Lower lobe of right lung (tissue), 2 donors: ENCODE data around the gene VPS37C. TPM values are rescaled to one million over a fixed set of nuclear protein-coding genes. Genes with fewer than 3 reads are reported as not detected.
"Not testable (repeated sequence)": the region's sequence is repeated elsewhere in the genome, so short reads cannot be mapped to it uniquely, and the experiment has no call there.

Experiments used
- ATAC-seq, 2 donors: fragments of 200-7000 bp; cut with Tn5 transposase; one replicate each; pipeline ENCODE4 v1.9.1; 2020 to 2022; ENCODE audit warnings: mild to moderate bottlenecking in 2 of 2, moderate library complexity in 2 of 2
- DNase-seq: peaks from one replicate; pipeline ENCODE4 v3.0.0-alpha.2; 2020
- H3K27ac ChIP-seq: fragments of 200-600 bp; one replicate; pipeline ENCODE4 v1.8.0; 2022
- H3K27me3 ChIP-seq: fragments of 200-600 bp; one replicate; pipeline ENCODE4 v1.8.0; 2022; ENCODE audit warnings: low read depth
- H3K36me3 ChIP-seq: fragments of 200-600 bp; one replicate; pipeline ENCODE4 v1.8.0; 2022; ENCODE audit warnings: mild to moderate bottlenecking
- H3K4me1 ChIP-seq: fragments of 200-600 bp; one replicate; pipeline ENCODE4 v1.8.0; 2022
- H3K4me3 ChIP-seq: fragments of 200-600 bp; one replicate; pipeline ENCODE4 v1.8.0; 2022; ENCODE audit warnings: mild to moderate bottlenecking
- H3K9me3 ChIP-seq: fragments of 200-600 bp; one replicate; pipeline ENCODE4 v1.8.0; 2022
- intact Hi-C: fragments of 100-400 bp; cut with DNase I; formaldehyde crosslinking; loops from one replicate; pipeline ENCODE4 v1.11.0; 2022
- long read RNA-seq: library from polyadenylated mRNA; unstranded; transcript quantifications from one replicate; pipeline ENCODE4 v2.0.0, GENCODE V29; 2021
- total RNA-seq: library from RNA; stranded (reverse); fragmentation: NEBNext Ultra II Directional; extraction: Animal tissue kit (Norgen Biotek cat#: 25700); gene quantifications from one replicate; pipeline ENCODE4 v1.2.1, GENCODE V29; 2021
- TF ChIP-seq, protein P1 (sequence below): fragments of 200-600 bp; IDR thresholded peaks from one replicate; pipeline ENCODE4 v1.8.0; 2022; ENCODE audit warnings: antibody characterized with exemption, mild to moderate bottlenecking
- donor health status: DM: no; HTN: yes; CAD: no; lungs with severe emphysema.

VPS37C gene
- 39.7 TPM for total RNA-seq
- long read RNA-seq, transcript VPS37C-201 (5 exons, 2,865 nt), result major isoform, 15 of 49 reads
- long read RNA-seq, partial matches to known transcripts, result 3 of 49 reads
- long read RNA-seq, other reads (novel, unspliced or antisense), result 27 of 49 reads

DNA sequence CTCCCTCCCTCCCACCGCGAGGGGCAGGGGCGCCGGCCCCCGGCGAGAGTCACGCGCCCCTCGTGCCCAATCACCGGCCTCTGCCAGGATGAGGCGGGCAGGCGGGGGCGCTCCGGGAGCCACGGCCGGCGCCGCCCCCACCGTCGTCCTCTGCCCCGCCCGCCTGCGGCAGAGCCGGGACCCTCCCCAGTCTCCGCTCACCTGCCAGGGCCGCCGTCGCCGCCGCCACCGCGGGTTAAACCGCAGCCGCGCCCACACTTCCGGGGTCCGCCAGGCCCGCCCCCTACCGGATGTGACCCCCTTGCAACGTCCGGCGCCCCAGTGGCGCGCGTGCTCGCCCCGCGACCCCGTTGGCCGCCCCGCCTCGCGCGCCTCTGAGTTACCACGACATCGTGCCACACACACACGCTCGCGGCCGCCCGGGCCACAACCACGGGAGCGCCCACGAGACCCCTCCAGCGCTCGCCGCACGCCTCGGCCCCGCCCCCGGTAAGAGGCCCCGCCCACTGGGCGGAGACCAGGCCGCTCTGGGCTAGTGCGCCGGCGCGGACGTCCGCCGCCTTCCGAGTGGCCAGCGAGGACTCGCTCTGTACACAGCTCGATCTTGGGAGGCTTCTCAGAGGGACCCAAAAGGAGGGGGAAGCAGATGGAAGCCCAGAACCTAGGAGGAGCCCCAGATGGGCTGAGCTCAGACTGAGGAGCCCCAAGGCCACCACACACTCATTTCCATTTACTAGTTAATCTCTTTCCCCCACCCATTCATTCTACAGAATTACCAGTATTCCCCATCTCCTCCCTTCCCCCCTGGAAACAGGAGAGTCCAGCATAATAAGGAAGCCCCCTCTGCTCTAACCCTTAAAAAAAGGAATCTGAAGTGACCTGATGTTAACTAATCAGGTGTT, at the start of gene VPS37C:
VPS37C (minus strand) TSS at position 237 of the 902 bp plus-strand sequence. CDS start 22,597 bp downstream, outside the sequence.
- Histone ChIP-seq H3K27me3 (no peaks in the 10 kb centered on the region), H3K36me3 (peaks cover 3% of the 10 kb centered on the region), H3K4me1 (peaks cover 34% of the 10 kb centered on the region), H3K9me3 (no peaks in the 10 kb centered on the region), H3K4me3 (peak within 1 kb of the TSS; percentile 61), H3K27ac (peak within 1 kb of the TSS; percentile 98)
- intact Hi-C loops, result no loop called here
- TF ChIP-seq, protein P1, sequence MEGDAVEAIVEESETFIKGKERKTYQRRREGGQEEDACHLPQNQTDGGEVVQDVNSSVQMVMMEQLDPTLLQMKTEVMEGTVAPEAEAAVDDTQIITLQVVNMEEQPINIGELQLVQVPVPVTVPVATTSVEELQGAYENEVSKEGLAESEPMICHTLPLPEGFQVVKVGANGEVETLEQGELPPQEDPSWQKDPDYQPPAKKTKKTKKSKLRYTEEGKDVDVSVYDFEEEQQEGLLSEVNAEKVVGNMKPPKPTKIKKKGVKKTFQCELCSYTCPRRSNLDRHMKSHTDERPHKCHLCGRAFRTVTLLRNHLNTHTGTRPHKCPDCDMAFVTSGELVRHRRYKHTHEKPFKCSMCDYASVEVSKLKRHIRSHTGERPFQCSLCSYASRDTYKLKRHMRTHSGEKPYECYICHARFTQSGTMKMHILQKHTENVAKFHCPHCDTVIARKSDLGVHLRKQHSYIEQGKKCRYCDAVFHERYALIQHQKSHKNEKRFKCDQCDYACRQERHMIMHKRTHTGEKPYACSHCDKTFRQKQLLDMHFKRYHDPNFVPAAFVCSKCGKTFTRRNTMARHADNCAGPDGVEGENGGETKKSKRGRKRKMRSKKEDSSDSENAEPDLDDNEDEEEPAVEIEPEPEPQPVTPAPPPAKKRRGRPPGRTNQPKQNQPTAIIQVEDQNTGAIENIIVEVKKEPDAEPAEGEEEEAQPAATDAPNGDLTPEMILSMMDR, result peak; percentile 28
- peak; percentile 96 to 97 for ATAC-seq
- DNase-seq, result peak; percentile 94

DNA sequence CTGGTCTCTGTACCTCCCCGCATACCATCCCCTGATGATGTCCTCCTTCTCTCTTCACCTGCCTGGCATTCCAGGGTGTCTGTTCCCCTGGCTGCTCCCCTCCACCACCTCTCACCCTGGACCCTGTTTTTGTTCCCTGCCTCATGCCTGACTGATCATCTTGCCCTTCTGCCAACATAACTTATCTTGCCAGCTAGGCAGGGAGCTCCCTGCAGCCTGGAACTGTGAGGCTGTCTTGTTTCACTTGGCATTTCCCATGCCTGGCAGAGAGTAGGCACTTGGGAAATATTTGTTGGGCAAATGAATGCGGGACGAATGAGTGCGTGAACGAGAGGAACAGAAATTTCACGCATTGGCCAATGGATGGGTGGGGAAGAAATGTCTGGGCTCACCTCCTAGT, 49.4 kb upstream of the VPS37C start:
- H3K27ac ChIP-seq, H3K36me3 ChIP-seq, DNase-seq, H3K4me3 ChIP-seq, H3K27me3 ChIP-seq, H3K9me3 ChIP-seq, intact Hi-C loops, H3K4me1 ChIP-seq, ATAC-seq: not testable (repeated sequence)

DNA sequence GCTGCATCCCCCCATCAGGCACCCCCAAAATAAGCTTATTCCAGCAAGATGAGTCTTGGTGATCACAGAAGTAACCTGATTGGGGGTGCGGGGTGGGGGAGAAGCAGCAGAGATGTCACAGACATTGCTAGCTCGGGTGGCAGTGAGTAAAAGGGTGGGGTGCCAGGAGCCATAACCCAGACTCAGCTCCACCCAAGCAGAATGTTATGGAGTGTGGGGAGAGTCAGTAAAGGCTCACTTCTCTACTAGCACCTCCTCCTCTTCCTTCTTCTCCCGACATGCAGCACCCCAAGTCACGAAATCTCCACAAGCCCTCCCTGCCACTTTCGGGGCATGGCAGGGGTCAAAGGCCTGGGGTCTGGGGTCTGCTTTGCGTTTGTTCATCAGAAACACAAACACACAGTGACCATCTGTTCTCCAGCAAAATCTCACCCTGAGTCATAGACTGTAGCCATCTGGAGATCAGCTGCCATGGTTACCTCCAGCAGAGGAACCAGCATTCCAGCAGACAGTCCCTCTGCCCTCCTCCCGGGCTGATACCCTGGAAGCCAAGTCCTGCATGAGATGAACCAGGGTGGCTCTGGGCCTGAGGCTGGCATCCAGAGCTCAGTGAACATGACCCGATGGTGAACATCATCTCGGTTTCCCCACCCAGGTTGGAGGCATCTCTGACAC, 46.5 kb upstream of the VPS37C start:
- H3K27ac ChIP-seq, H3K27me3 ChIP-seq, ATAC-seq, DNase-seq, intact Hi-C loops, H3K4me3 ChIP-seq, H3K4me1 ChIP-seq, H3K9me3 ChIP-seq, H3K36me3 ChIP-seq: not testable (repeated sequence)

DNA sequence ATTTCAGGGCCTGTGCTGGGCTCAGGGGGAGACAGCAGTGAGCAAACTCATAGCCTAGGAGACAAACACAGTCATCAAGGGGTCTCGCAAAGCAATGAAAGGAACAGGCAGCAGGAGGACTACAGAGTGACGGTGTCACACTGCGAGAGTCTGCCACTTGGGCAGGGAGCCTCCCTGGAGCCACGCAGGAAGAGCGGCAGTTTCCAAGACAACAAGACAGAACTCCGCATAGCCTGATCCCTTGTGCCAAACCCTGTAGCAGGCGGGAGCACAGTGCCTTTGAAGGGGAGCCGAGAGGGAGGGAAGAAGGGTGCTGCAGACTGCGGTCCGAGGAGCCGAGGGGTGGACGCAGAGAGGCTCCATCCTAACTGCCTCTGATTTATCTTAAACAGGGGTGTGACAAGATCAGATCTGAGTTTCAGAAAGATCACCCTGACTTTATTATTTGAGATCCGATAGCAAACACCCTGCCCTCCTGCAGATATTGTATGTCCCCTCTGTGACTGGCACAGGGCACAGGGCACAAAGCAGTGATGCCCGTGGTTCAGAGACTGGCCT, 43.4 kb upstream of the VPS37C start:
- DNase-seq, H3K9me3 ChIP-seq, H3K4me3 ChIP-seq, H3K36me3 ChIP-seq, H3K4me1 ChIP-seq, H3K27ac ChIP-seq, H3K27me3 ChIP-seq, intact Hi-C loops: not testable (repeated sequence)
- ATAC-seq, result peak in 1 of 2 donors; percentile 10

DNA sequence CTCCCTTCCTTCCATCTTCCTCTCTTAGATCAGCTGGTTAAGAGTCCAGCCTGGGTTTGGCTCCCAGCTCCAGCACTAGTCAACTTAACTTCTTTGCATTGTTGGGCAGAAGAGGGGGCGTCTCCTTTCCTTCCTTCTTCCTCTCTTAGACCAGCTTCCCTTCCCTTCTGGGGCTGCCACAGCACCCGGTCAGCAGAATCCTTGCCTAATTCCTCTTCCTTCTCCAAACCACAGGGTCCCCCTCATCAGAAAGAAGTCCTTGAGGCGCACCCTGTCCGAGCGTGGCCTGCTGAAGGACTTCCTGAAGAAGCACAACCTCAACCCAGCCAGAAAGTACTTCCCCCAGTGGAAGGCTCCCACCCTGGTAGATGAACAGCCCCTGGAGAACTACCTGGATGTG, 42.6 kb upstream of the VPS37C start:
- H3K4me3 ChIP-seq, H3K36me3 ChIP-seq, H3K27me3 ChIP-seq, intact Hi-C loops, DNase-seq, H3K27ac ChIP-seq, H3K4me1 ChIP-seq, H3K9me3 ChIP-seq: not testable (repeated sequence)
- ATAC-seq, result peak; percentile 69 to 72

DNA sequence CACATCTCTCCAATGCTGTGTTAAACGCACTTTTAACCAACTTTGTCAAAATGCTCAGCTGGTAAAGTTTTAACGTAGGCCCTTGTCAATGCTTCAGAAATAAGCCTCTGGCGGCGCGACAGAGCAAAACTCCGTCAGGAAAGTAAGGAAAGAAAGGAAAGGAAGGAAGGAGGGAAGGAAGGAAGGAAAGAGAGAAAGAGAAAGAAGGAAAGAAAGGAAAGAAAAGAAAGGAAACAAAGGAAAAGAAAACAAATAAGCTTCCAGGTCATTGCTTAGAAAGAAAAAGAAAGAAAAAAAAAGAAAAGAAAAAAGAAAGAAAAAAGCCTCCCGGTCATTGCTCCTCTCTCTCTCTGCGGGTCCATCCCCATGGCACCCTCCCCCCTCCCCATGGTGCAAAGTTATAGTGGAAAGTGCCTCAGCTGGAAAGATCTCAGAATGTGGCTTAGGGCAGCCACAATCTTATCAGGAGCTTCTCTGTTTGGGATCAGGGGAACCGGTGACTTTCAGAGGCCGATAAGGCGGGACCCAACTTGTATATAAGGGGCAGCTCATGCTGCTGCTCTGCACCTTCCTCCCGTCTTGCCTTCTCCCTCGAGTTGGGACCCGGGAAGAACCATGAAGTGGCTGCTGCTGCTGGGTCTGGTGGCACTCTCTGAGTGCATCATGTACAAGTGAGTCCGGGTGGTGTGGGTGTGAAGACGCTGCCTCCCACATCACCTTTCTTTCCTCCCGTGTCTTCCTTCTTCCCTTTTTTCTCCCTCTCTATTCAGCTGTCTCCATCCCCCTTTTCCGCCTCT, 41.9 kb upstream of the VPS37C start, which contains the start of gene PGA3:
PGA3 (plus strand) TSS at position 566 of the 797 bp plus-strand sequence; CDS start at position 616, 50 bp downstream.
- H3K27me3 ChIP-seq, intact Hi-C loops, H3K36me3 ChIP-seq, H3K9me3 ChIP-seq, ATAC-seq, H3K27ac ChIP-seq, H3K4me1 ChIP-seq, DNase-seq, H3K4me3 ChIP-seq: not testable (repeated sequence)

DNA sequence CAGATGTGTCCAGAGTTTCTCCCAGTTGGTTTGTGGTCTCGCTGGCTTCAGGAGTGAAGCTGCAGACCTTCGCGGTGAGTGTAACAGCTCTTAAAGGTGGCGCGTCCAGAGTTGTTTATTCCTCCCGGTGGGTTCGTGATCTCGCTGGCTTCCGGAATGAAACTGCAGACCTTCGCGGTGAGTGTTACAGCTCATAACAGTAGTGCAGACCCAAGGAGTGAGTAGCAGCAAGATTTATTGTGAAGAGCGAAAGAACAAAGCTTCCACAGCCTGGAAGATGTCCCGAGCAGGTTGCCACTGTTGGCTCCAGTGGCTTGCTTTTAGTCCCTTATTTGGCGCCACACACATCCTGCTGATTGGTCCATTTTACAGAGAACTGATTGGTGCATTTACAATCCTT, 40.2 kb upstream of the VPS37C start:
- TF ChIP-seq, protein P1, result no peak
- H3K9me3 ChIP-seq, result peaks cover 5% of the 10 kb centered on the region
- intact Hi-C loops, result no loop called here
- ATAC-seq (no peak), DNase-seq (no peak)
- no peak overlapping the region for H3K27ac ChIP-seq
- H3K36me3 ChIP-seq, result no peaks in the 10 kb centered on the region
- H3K27me3 ChIP-seq, result no peaks in the 10 kb centered on the region
- H3K4me1 ChIP-seq, result no peaks in the 10 kb centered on the region
- no peak overlapping the region for H3K4me3 ChIP-seq
